Effector memory CD8-positive, alpha-beta T cell (primary cell): ENCODE results near the gene SLC1A6.
"Not testable (repeated sequence)": the region's sequence is repeated elsewhere in the genome, so short reads cannot be mapped to it uniquely, and the experiment has no call there.

Source experiments
- ATAC-seq: fragments of 150-1000 bp; cut with Tn5 transposase; replicated peaks from 2 replicates; pipeline ENCODE4 v1.10.0; 2021; ENCODE audit warnings: mild to moderate bottlenecking, moderate library complexity
- DNase-seq, 3 experiments: peaks; one replicate each; pipeline ENCODE4 v3.0.0; 2021
- H3K27ac Mint-ChIP-seq, 2 donors: one replicate each; pipeline ENCODE4 v1.8.0; 2022; ENCODE audit warnings: mild to moderate bottlenecking in 2 of 2, mixed read lengths in 2 of 2, moderate library complexity in 2 of 2
- H3K27me3 Mint-ChIP-seq, 2 donors: one replicate each; pipeline ENCODE4 v1.8.0; 2022; ENCODE audit warnings: mixed read lengths in 2 of 2
- H3K36me3 Mint-ChIP-seq: one replicate; pipeline ENCODE4 v1.8.0; 2022; ENCODE audit warnings: mild to moderate bottlenecking, moderate library complexity, mixed read lengths; ENCODE audit not compliant: insufficient read depth
- H3K4me1 Mint-ChIP-seq, 2 donors: one replicate each; pipeline ENCODE4 v1.8.0; 2022; ENCODE audit warnings: low read depth in 2 of 2, mixed read lengths in 2 of 2
- H3K4me3 Mint-ChIP-seq, 2 donors: one replicate each; pipeline ENCODE4 v1.8.0; 2022; ENCODE audit warnings: mild to moderate bottlenecking in 2 of 2, mixed read lengths in 2 of 2, moderate library complexity in 2 of 2
- H3K9me3 Mint-ChIP-seq, 2 donors: one replicate each; pipeline ENCODE4 v1.8.0; 2022; ENCODE audit warnings: mixed read lengths in 2 of 2

SLC1A6 gene

GRCh38 chr19:14978161-14978776 is 1.4 kb downstream of the SLC1A6 start:
- Mint-ChIP-seq H3K27me3 (peaks cover 54 to 80% of the 10 kb centered on the region in 2 donors), H3K27ac (no peak overlapping the region), H3K4me3 (no peak overlapping the region), H3K9me3 (no peaks in the 10 kb centered on the region), H3K4me1 (peaks cover 3% of the 10 kb centered on the region in 2 donors), H3K36me3 (peaks cover 3% of the 10 kb centered on the region)
- DNase-seq (no peak), ATAC-seq (no peak)

GRCh38 chr19:14977128-14977527 is 2.5 kb downstream of the SLC1A6 start:
- ATAC-seq: no peak
- Mint-ChIP-seq H3K27me3 (peaks cover 59 to 84% of the 10 kb centered on the region in 2 donors), H3K36me3 (peaks cover 3% of the 10 kb centered on the region)

DNA sequence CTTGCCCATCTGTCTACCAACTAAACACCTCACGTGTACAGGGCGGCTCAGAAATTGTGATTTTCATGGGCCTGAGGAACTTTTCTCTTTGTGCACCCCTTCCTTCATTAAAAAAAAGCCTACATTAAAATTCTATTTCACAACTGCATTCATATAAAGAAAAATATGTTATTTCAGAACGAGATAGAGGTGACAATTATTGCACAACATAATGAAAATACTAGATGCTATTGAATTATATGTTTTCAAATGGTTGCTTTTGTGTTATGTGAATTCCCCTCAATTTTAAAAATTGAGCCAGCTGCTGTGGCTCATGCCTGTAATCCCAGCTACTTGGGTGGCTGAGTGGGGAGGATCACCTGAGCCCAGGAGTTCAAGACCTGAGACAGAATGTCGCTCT is 5.2 kb downstream of the SLC1A6 start:
- ATAC-seq (no peak), DNase-seq (no peak)
- no peak overlapping the region for H3K4me3 Mint-ChIP-seq
- H3K9me3 Mint-ChIP-seq: peaks cover 0 to 2% of the 10 kb centered on the region in 2 donors
- peaks cover 48 to 84% of the 10 kb centered on the region in 2 donors for H3K27me3 Mint-ChIP-seq
- H3K27ac Mint-ChIP-seq: no peak overlapping the region
- H3K4me1 Mint-ChIP-seq: peaks cover 3% of the 10 kb centered on the region in 2 donors
- H3K36me3 Mint-ChIP-seq: no peaks in the 10 kb centered on the region

More at GRCh38 chr19:14977128-14977527, 2.5 kb downstream of the SLC1A6 start:
- H3K4me3 Mint-ChIP-seq: no peak overlapping the region
- no peaks in the 10 kb centered on the region for H3K9me3 Mint-ChIP-seq
- peaks cover 3% of the 10 kb centered on the region in 2 donors for H3K4me1 Mint-ChIP-seq
- no peak overlapping the region for H3K27ac Mint-ChIP-seq
- no peak for DNase-seq

DNA sequence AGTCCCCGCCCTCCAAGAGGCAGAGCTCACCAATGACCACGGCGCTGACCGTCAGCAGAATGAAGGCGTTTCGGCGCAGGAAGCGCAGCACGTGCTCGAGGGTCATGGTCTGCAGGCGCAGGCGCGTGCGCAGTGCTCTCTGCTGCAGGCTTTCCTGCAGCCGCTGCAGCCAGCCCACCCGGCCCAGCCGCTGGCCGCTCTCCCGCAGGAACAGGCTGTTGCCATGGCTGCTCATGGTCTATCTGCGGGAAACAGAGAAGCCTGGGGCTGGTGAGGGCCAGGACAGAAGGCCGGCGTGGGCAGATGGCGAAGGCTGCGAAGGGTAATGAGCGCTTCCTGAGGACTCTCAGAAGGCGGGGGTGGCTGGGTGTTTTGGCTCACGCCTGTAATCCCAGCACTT is 7.0 kb downstream of the SLC1A6 start:
- no peak for DNase-seq
- Mint-ChIP-seq H3K36me3 (no peaks in the 10 kb centered on the region), H3K9me3 (peaks cover 0 to 3% of the 10 kb centered on the region in 2 donors), H3K27me3 (peaks cover 39 to 80% of the 10 kb centered on the region in 2 donors), H3K27ac (no peak overlapping the region), H3K4me3 (no peak overlapping the region), H3K4me1 (peaks cover 0 to 2% of the 10 kb centered on the region in 2 donors)
- ATAC-seq: no peak

GRCh38 chr19:14971474-14971873 is 8.2 kb downstream of the SLC1A6 start:
- Mint-ChIP-seq H3K27ac (no peak overlapping the region), H3K9me3 (peaks cover 0 to 3% of the 10 kb centered on the region in 2 donors), H3K27me3 (peaks cover 31 to 69% of the 10 kb centered on the region in 2 donors), H3K4me1 (peaks cover 0 to 2% of the 10 kb centered on the region in 2 donors), H3K4me3 (no peak overlapping the region), H3K36me3 (no peaks in the 10 kb centered on the region)
- no peak for DNase-seq
- ATAC-seq: no peak

- Mint-ChIP-seq H3K36me3 (no peaks in the 10 kb centered on the region), H3K27ac (no peak overlapping the region), H3K9me3 (peaks cover 0 to 3% of the 10 kb centered on the region in 2 donors), H3K4me3 (no peak overlapping the region), H3K4me1 (peaks cover 0 to 2% of the 10 kb centered on the region in 2 donors), H3K27me3 (peaks cover 18 to 52% of the 10 kb centered on the region in 2 donors)
- DNase-seq: no peak
- ATAC-seq: no peak
These were observed 11.4 kb downstream of the SLC1A6 start for GRCh38 chr19:14968247-14968646.

- H3K27me3 Mint-ChIP-seq: peaks cover 6 to 11% of the 10 kb centered on the region in 2 donors
- H3K27ac Mint-ChIP-seq: no peak overlapping the region
- DNase-seq (no peak), ATAC-seq (no peak)
- peaks cover 4 to 10% of the 10 kb centered on the region in 2 donors for H3K9me3 Mint-ChIP-seq
- no peak overlapping the region for H3K4me3 Mint-ChIP-seq
- H3K36me3 Mint-ChIP-seq: no peaks in the 10 kb centered on the region
- no peaks in the 10 kb centered on the region for H3K4me1 Mint-ChIP-seq
These were observed 17.5 kb downstream of the SLC1A6 start for GRCh38 chr19:14961956-14962685.

GRCh38 chr19:14959263-14959662 is 20.4 kb downstream of the SLC1A6 start:
- Mint-ChIP-seq H3K27ac (no peak overlapping the region), H3K36me3 (no peaks in the 10 kb centered on the region), H3K4me3 (no peak overlapping the region), H3K4me1 (no peaks in the 10 kb centered on the region), H3K9me3 (peaks cover 4 to 16% of the 10 kb centered on the region in 2 donors), H3K27me3 (peaks cover 23 to 32% of the 10 kb centered on the region in 2 donors)
- DNase-seq (no peak), ATAC-seq (no peak)

DNA sequence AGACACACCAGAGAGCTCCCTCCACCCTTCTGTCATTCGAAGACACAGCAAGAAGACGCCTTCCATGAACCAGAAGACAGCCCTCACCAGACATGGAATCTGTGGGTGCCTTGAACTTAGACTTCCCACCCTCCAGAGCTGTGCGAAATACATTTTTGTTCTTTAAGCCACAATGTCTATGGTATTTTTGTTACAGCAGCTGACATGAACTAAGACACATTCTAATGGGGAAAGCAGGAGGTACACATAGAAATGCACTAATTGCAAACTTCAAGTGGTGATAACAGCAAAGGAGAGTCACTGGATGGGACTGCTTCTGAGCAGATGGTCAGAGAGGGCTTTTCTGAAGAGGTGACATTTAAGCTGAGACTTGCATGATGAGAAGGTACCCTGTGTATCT is 22.2 kb downstream of the SLC1A6 start:
- Mint-ChIP-seq H3K27me3 (peaks cover 29 to 43% of the 10 kb centered on the region in 2 donors), H3K36me3 (no peaks in the 10 kb centered on the region), H3K4me3 (no peak overlapping the region), H3K4me1 (no peaks in the 10 kb centered on the region), H3K27ac (no peak overlapping the region), H3K9me3 (peaks cover 4 to 16% of the 10 kb centered on the region in 2 donors)
- DNase-seq (no peak), ATAC-seq (no peak)

- Mint-ChIP-seq H3K9me3 (peaks cover 0 to 10% of the 10 kb centered on the region in 2 donors), H3K27ac (no peak overlapping the region), H3K4me1 (no peaks in the 10 kb centered on the region), H3K4me3 (no peak overlapping the region), H3K27me3 (peaks cover 35 to 58% of the 10 kb centered on the region in 2 donors), H3K36me3 (no peaks in the 10 kb centered on the region)
- ATAC-seq: no peak
- no peak for DNase-seq
These were observed 25.5 kb downstream of the SLC1A6 start for GRCh38 chr19:14954071-14954655.

DNA sequence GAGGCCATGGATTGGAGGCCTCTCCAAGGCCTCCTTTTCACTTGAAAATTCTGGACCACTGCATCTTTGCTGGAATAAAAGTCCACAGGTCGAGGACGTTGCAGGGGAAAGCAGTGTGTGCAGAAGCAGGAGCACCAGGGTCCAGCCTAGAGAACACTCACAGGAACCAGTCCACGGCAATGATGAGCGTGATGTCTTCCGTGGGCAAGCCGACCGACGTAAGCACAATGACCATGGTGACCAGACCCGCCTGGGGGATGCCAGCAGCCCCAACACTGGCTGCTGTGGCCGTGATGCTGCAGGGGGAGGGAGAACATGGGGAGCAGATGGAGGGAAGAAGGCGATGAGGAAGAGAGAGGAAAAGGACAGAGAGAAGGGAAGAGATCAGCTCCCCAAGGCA is 26.9 kb downstream of the SLC1A6 start:
- ATAC-seq: no peak
- Mint-ChIP-seq H3K27me3 (peaks cover 35 to 58% of the 10 kb centered on the region in 2 donors), H3K4me1 (no peaks in the 10 kb centered on the region), H3K36me3 (no peaks in the 10 kb centered on the region), H3K4me3 (no peak overlapping the region), H3K9me3 (peaks cover 0 to 10% of the 10 kb centered on the region in 2 donors), H3K27ac (no peak overlapping the region)
- no peak for DNase-seq

DNA sequence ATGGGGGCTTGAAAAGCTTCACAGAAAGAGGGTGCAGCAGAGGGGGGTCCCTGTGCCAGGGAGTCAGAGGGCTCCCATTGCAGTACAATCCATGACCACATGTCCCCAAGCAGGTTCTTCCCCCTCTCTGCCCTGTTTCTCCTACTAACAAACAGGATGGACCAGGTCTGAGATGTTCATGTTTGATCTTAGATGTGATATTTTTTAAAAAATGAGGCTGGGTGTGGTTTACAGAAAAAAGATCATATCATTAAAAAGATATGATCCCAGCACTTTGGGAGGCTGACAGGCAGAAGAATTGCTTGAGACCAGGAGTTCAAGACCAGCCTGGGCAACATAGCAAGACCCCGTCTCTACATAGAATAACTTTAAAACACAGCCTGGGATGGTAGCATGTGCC is 29.2 kb downstream of the SLC1A6 start:
- Mint-ChIP-seq H3K9me3 (no peaks in the 10 kb centered on the region), H3K36me3 (no peaks in the 10 kb centered on the region), H3K4me3 (no peak overlapping the region), H3K4me1 (no peaks in the 10 kb centered on the region), H3K27me3 (peaks cover 37 to 41% of the 10 kb centered on the region in 2 donors), H3K27ac (no peak overlapping the region)
- DNase-seq (no peak), ATAC-seq (no peak)

- Mint-ChIP-seq H3K27ac (no peak overlapping the region), H3K27me3 (peaks cover 33 to 38% of the 10 kb centered on the region in 2 donors), H3K4me1 (no peaks in the 10 kb centered on the region), H3K4me3 (no peak overlapping the region), H3K36me3 (no peaks in the 10 kb centered on the region), H3K9me3 (no peaks in the 10 kb centered on the region)
- ATAC-seq (no peak), DNase-seq (no peak)
These were observed 29.8 kb downstream of the SLC1A6 start for GRCh38 chr19:14949876-14950275.

- not testable (repeated sequence) for H3K4me1 Mint-ChIP-seq, ATAC-seq, H3K4me3 Mint-ChIP-seq, DNase-seq, H3K36me3 Mint-ChIP-seq, H3K9me3 Mint-ChIP-seq, H3K27ac Mint-ChIP-seq
- H3K27me3 Mint-ChIP-seq: peaks cover 31 to 33% of the 10 kb centered on the region in 2 donors
These were observed 30.3 kb downstream of the SLC1A6 start for GRCh38 chr19:14949413-14949812.
